Activated T-cell treated with anti-CD3 and anti-CD28 coated beads for 24 hours (primary cell): ENCODE data around the gene CCNG1.

Experiments used
- DNase-seq: peaks from one replicate; pipeline ENCODE4 v3.0.0-alpha.2; 2020; ENCODE audit warnings: low read depth

CCNG1 gene

GRCh38 chr5:163489745-163490075, 52.3 kb downstream of the CCNG1 start:
- DNase-seq, result no peak
